Measurements from ENCODE around the gene ZNF536.
A peak's percentile ranks its signal among the peaks of the same experiment; 100 is the strongest.

Gene ZNF536

GRCh38 chr19:30449078-30449590 is 77.0 kb downstream of the ZNF536 start:
- no peak overlapping the region for H3K4me3 ChIP-seq (ENCODE audit: low read depth, low read length)
- no peak for TF ChIP-seq CTCF (conservative IDR thresholded peaks at IDR 0.05; ENCODE audit: low read depth, low read length)
- no peak for DNase-seq (ENCODE audit: low read depth)

- TF ChIP-seq CTCF (conservative IDR thresholded peaks at IDR 0.05; ENCODE audit: low read depth, low read length): no peak
- no peak overlapping the region for H3K4me3 ChIP-seq (ENCODE audit: low read depth, low read length)
- DNase-seq (ENCODE audit: low read depth): peak; percentile 1
Observed at GRCh38 chr19:30449673-30450072, 77.5 kb downstream of the ZNF536 start.

GRCh38 chr19:30450100-30450499 is 77.9 kb downstream of the ZNF536 start:
- H3K4me3 ChIP-seq (ENCODE audit: low read depth, low read length): no peak overlapping the region
- TF ChIP-seq CTCF (conservative IDR thresholded peaks at IDR 0.05; ENCODE audit: low read depth, low read length): no peak
- DNase-seq (ENCODE audit: low read depth): peak; percentile 10

GRCh38 chr19:30450835-30451321 is 78.7 kb downstream of the ZNF536 start:
- no peak for DNase-seq (ENCODE audit: low read depth)
- H3K4me3 ChIP-seq (ENCODE audit: low read depth, low read length): no peak overlapping the region
- no peak for TF ChIP-seq CTCF (conservative IDR thresholded peaks at IDR 0.05; ENCODE audit: low read depth, low read length)

- no peak overlapping the region for H3K4me3 ChIP-seq (ENCODE audit: low read depth, low read length)
- no peak for TF ChIP-seq CTCF (conservative IDR thresholded peaks at IDR 0.05; ENCODE audit: low read depth, low read length)
- DNase-seq (ENCODE audit: low read depth): no peak
Observed at GRCh38 chr19:30452931-30453330, 80.7 kb downstream of the ZNF536 start.

GRCh38 chr19:30453743-30454142 is 81.6 kb downstream of the ZNF536 start:
- no peak for TF ChIP-seq CTCF (conservative IDR thresholded peaks at IDR 0.05; ENCODE audit: low read depth, low read length)
- H3K4me3 ChIP-seq (ENCODE audit: low read depth, low read length): no peak overlapping the region
- DNase-seq (ENCODE audit: low read depth): no peak

- no peak for DNase-seq (ENCODE audit: low read depth)
- TF ChIP-seq CTCF (conservative IDR thresholded peaks at IDR 0.05; ENCODE audit: low read depth, low read length): no peak
- no peak overlapping the region for H3K4me3 ChIP-seq (ENCODE audit: low read depth, low read length)
Observed at GRCh38 chr19:30455881-30456280, 83.7 kb downstream of the ZNF536 start.
